ENCODE data around the gene SLC17A9.
A peak's percentile ranks its signal among the peaks of the same experiment; 100 is the strongest.

The SLC17A9 gene

DNA sequence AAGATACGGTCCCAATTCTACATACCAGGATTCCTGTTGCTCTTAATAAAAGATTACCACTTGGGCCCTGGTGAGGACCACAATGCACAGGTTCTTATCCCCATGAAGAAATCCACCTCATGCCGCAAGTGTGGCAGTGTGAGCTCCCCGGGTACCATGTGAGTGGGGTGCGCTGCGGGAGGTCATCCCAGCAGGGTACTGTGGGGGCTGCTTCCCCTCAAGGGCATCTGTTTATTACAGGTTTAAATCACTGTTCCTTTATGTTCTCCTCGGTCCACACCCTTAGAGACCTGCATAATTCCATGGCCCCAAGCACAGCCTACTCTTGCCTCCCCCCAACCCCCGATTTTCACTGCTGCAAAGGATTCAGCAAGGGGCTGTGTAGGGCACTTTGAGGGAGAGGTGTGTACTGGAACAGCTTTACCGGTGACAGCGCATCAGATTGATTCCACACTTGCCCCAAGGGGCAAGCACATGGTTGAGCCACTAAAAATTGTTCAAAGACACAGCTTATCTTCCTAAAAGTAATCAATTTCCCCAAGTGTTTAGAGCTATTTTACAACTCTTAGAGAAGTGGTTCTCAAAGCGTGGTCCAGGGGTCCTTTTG is 32.4 kb upstream of the SLC17A9 start:
- no peak for DNase-seq (ENCODE audit: low spot score)

DNA sequence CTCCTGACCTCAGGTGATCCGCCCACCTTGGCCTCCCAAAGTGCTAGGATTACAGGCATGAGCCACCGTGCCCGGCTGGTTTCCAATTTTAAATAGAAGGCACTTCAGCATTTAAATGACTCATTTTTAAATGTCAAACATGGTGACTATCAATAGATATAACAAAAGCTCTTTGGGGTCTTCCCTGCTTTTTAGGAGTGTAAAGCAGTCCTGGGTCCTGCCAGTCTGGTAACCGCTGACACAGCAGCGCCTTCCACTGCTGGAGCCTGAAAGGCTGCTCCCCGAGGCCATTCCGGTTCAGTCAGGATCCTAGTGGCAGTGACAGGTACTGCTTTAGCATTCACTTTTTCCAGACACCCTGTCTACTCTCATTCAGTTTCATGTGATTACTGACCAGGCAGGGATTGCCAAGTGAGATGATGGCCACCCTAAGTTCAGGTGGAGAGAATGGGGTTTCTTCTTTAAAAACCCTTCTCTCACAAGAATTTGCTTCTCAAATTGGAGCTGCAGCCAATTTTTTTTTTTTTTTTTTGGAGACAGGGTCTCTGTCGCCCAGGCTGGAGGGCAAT is 31.3 kb upstream of the SLC17A9 start:
- DNase-seq (ENCODE audit: low spot score) = peak; percentile 68

DNA sequence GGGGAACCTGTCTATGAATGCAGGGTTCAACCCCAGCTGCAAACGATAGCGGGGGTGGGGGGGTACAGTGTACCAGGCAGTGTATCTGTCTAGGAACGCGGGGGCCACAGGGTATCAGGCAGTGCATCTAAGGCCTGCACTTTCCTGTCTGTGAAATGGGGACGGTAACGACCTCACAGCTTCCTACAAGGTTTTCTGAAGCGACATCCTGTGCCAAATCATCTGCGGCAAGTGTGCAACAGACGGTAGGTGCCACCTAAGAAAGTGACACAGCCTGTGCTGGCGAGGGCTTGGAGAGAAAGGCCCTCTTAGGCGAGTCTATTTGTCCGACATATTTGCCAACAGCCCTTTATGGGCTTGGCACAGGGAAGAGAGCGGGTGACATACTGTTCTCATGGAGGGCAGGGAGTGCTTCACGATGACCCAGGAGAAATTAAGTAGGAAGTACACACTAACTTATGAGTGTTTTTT is 30.0 kb upstream of the SLC17A9 start:
- DNase-seq (ENCODE audit: low spot score) = no peak

DNA sequence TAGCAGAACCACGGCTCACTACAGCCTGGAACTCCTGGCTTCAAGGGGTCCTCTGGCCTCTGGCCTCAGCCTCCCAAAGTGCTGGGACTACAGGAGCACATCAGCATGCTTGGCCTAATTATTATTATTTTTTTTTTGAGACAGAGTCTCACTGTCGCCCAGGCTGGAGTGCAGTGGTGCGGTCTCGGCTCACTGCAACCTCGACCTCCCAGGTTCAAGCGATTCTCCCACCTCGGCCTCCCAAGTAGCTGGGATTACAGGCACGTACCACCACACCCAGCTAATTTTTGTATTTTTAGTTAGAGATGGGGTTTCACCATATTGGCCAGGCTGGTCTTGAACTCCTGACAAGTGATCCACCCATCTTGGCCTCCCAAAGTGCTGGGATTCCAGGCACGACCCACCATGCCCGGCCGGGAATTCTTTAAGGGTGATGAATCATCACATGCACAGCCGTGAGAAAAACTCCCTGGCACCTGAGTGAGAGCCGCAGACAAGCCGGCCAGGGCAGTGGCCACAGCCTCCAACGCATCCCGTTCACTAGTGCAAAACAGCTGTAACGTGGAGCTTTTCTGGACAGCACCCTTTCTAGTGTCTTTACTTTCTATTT is 29.3 kb upstream of the SLC17A9 start:
- DNase-seq (ENCODE audit: low spot score) = peak; percentile 78

DNA sequence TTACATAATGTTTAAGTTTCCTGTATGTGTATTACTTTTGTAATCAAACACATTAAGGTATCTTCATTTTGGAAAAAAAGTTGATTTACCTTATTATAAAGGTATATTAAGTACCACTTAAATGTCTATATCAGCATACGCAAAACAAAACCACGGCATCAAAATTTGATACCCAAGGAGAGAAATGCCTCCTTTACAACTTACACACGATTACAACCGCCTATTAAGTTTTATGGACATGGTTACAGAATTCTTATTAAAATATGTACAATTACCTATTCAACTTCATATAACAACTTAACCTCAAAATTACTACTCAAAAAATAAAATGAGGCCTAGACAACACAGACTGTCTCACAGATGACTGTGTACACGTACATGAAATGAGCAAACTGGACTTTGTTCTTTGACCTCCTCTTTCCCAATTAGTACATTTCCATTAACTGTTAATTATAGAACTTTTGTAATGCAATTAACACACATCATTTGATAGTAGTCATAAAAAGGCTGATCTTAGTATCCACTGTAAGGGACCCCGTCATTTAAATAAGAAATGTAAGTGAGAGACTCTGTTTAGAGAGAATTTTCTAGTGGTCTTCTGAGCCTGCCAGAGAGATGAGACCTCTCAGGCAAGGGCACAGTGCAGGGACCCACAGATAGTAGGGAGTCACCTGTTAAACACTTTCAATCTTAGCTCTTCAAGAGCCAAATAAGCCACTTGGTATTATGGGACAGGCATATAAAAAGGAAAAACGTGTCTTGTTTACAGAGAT is 28.7 kb upstream of the SLC17A9 start:
- no peak for DNase-seq (ENCODE audit: low spot score)

DNA sequence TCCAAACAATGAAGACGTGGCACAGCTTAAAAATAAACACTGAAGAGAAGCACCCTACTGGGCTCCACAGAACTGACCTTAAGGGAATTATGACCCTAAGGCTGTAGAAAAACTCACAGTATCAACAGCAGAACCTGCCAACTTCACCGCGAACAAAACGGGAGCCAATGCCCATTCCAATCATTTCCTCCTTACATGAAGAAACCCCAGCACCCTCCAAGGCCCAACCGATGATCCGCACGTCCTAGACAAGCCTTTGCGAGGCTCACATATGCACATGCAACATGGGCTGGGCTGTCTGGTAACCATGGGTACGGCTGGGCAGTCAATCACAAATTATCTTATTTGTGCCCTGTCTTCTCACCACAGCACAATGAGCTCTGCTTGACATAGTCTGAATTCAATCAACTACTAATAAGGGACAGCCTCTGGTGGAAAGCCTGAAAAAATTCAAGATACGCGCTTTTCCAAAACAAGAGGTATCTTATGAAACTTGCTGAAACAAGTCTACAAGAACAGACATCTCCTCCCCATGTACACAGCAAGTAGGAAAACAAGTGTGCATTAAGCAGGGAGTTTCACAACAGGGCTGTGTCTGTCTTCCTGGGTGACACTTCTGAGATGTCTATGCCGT is 27.9 kb upstream of the SLC17A9 start:
- DNase-seq (ENCODE audit: low spot score) = peak; percentile 60

DNA sequence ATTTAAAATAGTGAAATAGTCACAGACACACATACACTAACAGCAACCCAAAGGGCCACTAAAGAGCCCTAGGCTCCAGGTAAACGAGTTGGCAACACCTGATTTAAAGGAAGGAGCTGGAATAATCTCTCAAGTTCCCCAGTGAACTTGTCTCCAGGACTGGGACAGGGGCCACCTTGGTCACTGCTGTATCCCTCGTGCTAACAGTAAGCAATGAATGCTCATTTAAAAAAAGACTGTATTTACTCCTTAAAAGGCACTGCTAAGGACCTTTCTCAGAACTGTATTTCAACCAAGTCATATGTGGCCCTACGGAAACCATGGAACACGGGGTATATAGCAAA is 27.5 kb upstream of the SLC17A9 start:
- no peak for DNase-seq (ENCODE audit: low spot score)

DNA sequence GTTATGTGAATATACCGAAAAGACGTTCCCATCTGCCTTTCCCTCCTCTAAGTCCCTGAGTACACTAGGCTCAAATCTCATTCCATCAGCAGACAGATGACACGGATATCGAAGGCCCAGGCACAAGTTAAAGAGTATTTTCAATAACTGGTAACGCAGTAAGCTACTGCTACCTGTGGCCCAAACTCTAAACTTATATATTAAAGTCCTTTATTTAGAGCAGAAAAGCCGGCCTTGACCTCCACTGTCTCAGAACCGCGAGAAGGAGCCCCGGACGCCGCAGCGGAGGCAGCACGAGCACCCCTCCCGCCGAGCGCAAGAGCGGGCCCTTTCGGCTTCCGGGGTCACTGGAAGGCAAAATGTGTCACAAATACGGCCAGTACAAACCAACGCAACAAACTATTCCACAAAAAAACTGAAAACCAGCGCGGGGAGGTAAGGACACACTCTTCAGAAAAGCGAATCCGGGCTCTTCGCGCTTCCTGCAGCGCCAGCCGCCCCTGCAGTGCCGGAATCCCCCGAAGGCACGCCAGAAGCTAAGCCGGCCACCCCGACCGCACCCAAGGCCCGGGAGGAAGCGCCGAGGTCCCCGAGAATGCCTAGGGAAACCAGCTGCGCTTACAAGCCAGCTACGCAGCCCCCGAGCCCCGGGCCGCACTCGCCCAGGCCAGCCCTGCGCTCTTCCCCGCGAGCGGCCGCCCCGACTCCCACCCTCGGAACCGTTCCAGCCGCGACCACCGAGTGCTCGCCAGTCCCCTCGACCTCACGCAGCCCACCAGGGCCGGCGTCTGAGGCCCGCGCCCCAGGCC is 26.9 kb upstream of the SLC17A9 start:
- DNase-seq (ENCODE audit: low spot score) = peak; percentile 51

DNA sequence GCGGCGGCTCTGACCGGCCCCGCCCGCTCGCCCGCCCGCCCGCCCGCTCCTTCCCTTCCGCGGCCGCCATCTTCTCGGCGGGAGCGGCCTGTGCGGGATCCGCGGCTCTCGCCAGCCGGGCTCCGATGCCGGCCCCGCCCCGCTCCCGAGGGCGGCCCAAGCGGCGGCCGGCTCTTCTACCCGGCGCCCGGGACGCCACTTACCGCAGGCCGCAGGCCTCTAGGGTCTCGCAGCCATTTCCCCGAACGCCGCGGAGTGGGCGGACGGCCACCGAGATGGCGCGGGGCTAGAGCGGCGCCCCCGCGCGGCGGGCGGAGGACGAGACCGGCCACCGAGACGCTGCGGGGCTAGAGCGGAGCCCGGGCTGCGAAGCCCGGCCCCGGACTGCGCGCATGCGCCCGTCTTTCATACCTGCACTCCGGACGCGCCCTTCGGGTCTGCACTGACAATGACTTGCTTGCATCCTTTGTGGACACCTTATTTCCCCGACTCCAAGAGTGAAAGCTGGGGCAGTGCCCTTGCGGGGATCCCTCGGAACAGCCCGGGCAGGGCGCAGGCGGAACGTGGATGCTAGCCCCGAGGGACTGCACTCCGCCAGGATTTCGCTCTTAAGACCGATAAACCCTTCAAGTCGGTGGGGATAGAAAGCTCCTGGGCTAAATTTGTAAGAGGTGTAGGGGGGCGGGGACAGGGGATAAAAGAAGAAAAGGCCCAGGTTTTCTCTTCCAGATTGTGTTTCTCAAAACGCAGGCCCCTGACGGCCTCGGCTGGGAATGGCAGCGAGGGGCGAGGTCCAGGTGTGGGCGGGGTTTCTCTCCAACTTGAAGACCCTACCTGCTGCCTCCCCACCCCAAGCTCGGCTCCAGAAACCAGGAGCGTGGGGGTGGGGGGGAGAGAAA is 26.0 kb upstream of the SLC17A9 start, which contains the start of gene DIDO1:
Gene DIDO1 (minus strand): TSS at position 277 of the 899 bp plus-strand sequence.
- DNase-seq (ENCODE audit: low spot score) = peak; percentile 97

DNA sequence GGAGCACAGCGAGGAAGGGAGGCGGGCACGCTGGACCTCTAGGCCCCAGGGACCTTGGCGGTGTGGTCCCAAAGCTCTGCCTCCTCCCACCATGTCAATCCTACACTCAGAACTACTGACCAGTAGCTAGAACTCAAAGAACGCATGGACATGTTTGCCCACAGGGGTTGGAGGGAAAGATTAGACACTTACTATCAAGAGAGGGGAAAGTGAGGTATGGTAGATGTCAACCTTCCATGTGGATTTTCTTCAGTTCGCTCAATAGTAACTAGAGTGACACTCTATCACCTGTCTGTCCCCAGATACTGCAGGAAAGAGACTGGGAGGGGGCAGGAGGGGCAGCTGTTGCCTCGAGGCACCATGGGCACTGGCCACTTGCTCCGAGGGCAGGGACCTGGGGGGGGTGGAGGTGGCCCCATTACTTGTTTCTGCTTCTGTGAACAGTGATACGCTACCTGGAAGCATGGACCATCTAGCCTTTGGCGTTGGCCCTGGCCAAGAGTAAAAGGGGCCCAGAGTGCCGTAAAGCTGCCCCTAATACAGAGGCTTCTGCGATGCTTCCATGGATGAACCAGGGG is 25.3 kb upstream of the SLC17A9 start:
- DNase-seq (ENCODE audit: low spot score) = no peak

DNA sequence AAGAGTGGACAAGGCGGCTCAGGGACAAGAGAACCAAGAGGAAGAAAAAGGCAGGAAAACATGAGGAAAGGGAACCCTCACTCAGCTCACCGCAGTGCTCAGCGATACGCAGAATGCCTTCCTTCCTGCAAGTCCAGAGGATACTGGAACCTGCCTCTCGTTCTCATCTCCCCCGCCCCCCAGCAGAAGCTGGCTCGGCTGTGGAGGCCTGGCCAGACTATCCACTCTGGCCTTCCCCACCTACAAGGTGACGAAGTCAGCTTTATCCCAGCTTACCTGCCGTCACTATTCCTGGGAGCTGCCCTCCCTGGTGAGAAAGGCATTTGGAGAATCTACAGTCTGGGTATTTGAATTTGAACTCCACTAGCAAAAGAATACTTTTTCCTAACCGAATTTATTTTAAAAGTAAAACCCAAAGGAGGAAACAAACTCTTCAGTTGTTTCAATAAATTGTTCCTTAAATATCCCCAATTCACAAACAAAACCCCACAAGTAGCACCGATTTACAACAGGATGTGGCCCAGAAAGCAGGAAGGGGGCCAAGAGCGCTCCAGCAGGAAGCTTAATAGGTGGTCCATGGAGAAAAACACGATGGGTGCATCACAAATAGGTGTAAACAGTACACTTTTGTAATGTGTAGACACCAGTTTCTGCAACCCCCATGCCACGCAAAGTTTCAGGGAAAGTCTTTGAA is 24.1 kb upstream of the SLC17A9 start:
- DNase-seq (ENCODE audit: low spot score) = no peak

DNA sequence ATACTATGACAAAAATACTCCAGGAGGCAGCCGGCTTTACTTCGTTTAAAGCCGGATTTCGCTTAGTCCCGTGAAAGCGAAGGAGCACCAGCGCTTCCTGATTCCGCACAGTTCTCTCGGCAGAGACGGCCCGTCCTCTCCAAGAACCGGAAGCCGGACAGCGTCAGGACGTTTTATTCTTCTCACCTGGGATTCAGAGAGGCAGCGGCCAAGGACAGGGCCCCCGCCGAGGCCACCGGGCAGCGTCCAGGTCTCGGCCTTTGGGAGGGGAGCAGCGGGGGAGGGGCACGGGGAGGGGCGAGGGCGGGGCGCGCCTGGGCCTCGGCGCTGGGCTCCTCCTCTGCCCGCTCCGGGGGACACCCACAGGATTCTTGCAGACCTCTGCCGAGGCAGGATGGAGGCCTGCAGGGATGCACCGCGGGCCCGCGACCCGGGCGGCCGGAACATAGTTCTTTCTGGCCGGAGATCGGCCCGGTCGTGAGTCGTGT is 23.4 kb upstream of the SLC17A9 start:
- DNase-seq (ENCODE audit: low spot score) = peak; percentile 89

DNA sequence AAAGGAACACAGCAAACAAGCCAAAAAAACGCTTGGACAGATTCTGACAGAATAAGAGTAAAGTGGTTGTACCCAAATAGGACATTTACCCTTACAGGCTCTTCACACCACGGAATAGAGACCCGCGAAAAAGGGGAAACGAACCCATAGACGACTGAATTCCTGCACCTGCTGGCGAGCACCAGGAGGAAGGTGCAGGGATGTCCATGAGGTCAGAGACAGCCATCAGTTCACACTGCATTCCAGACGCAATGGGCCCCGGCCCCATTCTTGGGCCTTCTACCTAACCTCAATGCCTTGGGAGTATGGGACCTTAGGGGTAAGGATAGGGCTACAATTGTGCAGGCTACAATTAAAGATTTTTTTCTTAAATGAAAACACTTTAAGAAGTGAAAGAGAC is 21.0 kb upstream of the SLC17A9 start:
- no peak for DNase-seq (ENCODE audit: low spot score)

DNA sequence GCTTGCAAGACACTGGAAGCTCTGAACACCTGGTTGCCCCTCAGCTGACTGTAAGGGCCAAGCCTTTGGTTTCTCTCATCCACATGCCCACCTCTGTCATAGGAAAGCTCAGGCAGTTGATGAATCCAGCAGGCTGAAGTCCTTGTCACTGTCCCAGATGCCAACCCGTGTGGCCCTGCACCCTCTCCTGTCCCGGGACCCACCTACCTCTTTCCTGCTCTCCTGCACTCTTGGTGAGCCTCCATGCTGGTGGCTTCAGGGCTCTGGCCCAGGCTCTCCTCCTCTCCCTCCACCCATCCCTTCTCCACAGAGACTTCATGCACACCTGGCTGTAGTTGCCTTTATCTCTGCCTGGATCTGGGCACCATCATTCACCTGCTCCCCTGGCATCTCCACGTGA is 18.5 kb upstream of the SLC17A9 start:
- DNase-seq (ENCODE audit: low spot score) = no peak

DNA sequence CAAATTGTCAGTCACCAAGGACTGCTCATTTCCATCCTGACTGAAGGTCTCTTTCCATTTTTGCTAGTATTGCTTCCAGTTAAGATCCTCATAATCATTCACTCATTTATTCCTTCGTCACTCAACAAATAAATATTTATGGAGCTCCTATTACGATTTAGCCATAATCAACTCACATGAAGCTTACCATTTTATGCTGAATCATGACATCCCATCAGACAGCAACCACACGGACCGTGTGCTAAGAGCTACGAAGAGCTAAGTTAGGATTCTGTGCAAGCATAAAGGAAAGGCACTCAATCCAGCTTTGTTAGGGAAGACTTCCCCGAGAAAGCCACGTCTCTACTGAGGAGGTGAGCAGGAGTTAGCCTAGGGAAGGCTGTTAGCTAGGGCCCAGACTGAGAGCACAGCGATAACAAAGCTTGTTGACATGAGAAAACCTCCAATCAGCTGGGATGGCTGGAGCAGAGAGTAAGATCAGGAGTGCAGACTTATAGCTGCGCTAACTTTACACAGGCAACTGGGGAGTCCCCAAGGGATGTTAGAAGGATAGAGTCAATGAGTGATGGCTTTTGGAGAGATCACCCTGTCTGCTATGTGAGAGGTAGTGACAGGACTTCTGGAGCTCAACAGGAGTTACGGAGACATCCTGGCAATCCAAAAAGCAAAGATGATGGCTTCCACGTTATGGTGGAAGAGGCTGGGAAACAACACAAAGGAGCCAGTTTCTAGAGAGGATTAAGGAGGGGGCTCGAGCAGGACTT is 17.1 kb upstream of the SLC17A9 start:
- no peak for DNase-seq (ENCODE audit: low spot score)

DNA sequence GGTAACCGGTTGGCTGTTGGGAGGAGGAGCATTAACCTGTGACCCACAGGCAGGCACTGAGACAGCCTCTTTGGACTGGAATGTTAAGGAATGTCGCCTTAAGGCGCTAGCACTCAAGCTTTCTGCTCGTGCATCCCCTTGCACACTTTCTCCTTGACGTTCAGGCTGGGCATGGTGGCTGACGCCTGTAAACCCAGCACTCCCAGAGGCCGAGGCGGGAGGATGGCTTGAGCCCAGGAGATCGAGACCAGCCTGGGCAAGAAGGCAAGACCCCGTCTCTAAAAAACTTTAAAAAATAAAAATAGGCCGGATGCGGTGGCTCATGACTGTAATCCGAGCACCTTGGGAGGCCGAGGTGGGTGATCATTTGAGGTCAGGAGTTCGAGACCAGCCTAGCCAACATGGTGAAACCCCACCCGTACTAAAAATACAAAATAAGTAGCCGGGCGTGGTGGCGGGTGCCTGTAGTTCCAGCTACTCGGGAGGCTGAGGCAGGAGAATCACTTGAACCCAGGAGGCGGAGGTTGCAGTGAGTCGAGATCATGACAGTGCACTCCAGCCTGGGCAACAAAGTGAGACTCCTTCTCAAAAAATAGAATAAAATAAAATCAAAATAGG is 16.4 kb upstream of the SLC17A9 start:
- no peak for DNase-seq (ENCODE audit: low spot score)

DNA sequence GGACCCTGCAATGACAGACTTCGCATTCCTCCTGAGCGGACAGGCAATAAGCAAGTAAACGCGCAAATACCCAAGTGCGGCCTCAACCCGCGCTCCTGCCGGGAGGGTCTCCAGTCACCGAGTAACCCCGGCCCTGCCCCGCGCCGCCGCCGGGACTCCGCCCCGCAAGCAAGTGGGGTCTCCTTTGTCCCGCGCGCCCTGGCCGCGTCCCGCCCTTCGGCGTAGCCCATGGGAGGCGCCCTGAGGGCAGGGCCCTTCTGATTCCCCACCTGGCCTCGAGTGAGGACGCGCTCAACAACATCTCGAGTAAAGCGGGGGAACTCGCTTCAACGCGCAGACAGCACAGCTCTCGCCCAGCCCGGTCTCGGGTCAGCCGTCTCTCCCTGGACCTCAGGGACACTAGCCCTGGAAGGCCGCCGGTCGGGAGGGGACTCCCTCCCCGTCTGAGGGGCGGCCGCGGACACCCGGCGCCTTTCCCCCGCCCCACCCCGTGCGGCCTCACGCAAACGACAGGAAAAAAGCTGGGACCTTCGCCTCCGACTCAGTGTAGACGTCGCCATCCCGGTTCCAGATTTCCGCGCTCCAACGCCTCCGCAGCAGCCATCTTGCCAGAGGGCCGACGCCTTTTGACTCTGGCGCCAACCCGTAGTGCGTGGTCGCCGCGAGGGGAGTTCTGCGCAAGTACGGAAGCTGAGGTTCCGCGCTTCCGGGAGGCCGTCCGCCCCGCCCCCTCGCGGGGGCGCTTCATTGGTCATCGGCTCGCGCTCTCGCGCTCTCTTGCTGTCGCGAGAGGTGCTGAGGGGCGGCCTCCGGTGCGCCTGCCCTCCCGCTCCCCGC is 15.0 kb upstream of the SLC17A9 start:
- peak; percentile 97 for DNase-seq (ENCODE audit: low spot score)
